Activated CD4-positive, CD25-positive, alpha-beta regulatory T cell (primary cell): Measurements from ENCODE around the gene KANK4.
"Not testable (repeated sequence)": the region's sequence is repeated elsewhere in the genome, so short reads cannot be mapped to it uniquely, and the experiment has no call there.

Experiments
- DNase-seq, 4 experiments: peaks; one replicate each; lab custom pipeline; 2025; lab: John Stamatoyannopoulos, UW

Gene KANK4

DNA sequence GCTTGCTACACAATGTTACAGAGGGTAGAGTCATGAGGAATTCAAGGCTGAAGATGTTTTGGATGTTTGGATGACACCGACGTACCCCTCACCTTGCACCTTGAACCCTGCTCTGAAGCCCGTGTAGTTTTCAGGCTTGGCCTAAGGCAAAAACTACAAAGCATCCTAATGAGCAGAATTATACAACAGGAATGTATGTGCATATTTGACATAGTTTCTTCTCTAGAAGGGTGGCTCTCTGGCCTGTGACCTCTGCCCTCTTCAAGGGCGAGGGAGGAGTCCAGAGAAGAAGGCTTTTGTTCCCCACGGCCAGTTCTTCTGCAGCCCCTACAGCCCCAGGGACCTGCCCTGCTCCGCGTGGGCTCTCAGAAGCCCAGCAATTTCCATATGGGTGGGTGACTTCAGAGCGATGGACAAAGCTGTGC is 81.3 kb downstream of the KANK4 start:
- no peak for DNase-seq

DNA sequence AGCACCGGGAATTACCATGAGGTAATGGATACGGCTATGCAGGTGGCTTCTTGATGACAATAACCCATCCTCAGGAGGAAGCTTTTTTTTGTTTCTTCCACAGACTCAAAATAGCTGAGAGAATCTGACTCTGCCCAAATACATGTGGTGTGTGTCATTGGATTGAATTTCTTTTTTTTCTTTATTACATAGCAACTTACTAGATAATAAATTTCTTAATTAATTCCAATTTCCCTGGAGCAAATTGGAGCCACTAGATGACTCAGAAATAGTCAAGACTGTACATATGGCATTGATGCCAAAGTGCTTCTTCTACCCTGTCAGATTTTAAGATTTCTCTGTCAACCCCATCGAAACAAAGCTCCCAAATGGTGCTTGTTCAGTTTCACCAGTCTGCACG is 81.9 kb downstream of the KANK4 start:
- no peak for DNase-seq

DNA sequence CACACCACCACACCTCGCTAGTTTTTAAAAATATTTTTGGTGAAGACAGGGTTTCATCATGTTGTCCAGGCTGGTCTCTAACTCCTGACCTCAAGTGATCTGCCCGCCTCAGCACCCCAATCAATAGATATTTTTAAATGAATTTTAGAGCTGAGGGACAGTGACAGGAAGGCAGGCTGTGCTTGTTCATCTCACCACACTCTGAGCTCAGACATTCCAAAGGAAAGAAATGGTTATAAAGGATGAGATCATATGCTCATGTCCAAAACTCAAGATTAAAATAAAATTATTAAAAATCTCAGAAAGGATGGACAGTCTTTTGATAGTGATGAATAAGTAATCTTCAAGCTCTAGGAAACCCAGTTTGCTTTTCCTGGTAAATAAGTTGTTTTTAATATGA is 83.7 kb downstream of the KANK4 start:
- no peak for DNase-seq

DNA sequence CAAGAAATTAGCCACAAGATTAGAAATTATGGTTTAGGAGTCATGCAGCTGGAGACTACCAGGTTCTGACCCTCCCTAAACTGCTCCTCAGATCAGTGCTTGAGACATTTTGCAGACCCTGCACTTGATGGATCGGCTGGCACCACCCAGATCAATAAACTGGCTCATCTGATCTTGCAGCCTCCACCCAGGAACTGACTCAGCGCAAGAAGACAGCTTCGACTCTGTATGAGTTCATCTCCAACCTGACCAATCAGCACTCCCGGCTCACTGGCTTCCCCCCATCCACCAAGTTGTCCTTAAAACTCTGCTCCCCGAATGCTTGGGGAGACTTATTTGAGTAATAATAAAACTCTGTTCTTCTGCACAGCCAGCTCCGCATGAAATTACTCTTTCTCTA is 84.5 kb downstream of the KANK4 start:
- no peak for DNase-seq

DNA sequence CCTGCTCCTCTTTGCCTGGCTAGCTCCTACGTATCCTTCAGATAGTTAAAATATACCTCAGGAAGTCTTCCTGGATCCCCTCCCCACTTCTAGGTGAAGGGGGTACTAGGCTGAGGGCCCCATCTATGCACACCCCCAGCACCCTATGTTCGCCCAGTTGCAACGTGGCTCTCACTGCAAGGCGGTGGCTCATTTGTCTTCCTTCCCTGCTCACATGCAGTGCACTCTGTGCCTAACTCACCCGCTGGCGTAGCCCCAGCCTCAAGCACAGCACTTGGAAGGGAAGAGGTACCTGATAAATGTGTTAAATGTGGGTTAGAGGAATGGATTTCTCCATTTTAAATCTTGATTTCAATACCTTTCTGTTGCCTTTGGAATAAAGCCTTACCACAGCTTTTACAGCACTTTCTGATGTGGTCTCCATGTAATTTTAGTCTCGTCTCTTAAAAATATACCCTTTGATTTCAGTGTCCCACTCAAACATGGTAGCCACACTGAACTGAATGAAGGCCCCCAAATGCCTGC is 85.2 kb downstream of the KANK4 start:
- DNase-seq = no peak

DNA sequence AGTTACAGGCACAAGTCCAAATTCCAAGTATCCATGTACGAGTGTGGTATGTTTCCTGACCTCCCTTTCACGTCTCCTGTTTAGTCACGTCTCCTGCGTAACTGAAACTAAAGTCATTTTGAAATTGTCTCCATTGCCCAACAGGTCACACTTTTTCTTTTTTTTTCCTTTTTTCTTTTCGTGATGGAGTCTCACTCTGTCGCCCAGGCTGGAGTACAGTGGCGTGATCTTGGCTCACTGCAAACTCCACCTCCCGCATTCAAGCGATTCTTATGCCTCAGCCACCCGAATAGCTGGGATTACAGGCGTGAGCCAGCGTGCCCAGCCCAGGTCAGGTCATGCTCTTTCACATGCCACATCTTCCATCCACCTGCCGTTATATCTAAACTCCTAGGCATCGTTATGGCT is 86.4 kb downstream of the KANK4 start:
- DNase-seq = no peak

DNA sequence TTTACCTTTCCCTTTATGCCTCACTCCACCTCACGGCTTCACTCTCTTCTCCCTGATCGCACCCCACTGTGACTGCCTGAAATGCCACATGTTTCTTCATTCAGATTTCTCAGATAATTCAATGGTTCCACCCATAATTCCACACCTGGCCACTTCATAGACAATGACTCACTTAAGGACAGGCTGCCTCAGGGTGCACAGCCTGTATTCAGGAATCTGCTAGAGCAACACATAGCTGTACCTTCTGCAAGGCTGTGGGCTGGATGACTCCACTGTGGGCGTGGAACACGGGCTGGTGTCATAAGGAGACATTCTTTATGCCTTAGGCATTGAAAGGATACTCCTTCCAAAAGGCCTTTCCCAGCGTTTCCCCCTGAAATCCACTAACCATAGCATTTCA is 88.5 kb downstream of the KANK4 start:
- no peak for DNase-seq

DNA sequence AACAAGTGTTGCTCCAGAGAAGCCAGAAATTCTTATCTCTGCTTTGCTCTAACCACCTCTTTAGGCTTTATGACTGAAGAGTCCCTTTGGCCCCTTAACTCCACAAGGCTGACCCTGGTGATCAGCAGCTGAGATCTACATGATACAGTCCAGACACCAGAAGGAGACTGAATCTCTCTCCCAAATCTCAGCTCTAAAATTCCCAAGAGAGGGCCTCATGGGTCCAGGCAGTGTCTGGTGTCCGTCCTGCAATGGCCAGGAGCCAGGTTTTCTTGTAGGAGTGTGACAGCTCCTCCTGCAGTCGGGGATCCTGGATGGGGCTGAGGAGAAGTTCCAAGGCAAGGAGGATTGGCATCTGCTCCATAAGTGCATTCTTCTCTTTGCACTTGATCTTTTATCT is 89.3 kb downstream of the KANK4 start:
- no peak for DNase-seq

DNA sequence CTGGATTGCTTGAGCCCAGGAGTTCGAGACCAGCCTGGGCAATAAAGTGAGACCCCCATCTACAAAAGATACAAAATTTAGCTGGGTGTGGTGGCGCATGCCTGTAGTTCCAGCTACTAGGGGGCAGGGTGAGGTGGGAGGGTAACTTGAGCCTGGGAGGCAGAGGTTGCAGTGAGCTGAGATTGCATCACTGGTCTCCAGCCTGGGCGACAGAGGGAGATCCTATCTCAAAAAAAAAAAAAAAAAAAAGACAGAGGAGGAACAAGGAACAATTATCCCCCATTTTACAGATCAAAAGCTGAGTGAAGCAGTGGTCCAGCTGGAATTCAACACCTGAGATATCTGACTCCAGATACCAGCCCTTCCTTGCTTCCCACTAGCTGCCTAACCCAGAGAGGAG is 89.8 kb downstream of the KANK4 start:
- DNase-seq = no peak

DNA sequence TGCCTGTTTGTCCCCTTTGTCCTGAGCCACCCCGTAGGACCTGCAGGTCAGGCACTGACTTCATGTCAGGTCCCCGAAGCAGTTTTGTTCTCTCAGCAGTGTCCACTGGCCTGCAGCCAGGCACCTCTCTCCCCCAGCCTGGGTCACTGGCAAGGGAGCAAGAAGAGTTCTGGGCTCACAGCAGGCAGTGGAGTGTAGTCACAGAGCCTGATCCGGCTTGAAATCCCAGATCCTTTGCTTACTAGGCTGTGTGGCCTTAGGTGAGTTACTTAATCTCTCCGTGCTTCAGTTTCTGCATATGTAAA is 90.4 kb downstream of the KANK4 start:
- DNase-seq = no peak

DNA sequence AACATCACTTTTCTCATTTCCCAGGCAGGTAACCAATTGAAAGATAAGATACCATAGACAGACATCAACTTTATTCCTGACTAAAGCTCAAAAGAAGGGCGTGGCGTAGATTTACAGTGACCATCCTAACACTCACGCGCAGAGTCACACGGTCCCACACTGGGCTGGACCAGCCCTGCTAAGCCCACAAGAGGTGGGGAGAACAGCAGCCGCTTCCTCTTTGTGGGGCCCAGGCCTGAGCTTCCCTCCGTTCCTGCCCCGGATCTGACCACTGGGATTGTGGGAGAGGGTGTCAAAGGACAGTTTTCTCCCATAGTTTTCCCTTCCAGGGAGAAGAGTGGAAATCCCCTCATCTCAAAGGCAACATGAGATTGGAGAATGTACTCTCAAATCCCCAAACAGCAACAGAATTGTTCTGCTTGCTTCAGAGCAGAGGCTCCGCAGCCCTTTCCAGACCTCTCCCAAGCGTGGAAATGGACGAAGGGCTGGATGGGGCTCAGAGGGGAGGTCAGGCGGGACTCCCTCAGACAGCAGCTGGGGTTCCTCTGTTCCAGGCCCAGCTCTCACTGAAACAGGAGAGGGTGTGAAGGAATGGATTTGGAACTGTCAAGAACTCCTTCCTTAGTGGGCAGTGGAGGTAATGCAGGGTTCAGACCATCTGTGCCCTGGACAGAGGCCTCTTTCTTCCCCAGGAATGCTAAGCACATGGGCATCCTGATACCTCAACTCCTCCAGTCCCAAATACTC is 90.9 kb downstream of the KANK4 start:
- no peak for DNase-seq

DNA sequence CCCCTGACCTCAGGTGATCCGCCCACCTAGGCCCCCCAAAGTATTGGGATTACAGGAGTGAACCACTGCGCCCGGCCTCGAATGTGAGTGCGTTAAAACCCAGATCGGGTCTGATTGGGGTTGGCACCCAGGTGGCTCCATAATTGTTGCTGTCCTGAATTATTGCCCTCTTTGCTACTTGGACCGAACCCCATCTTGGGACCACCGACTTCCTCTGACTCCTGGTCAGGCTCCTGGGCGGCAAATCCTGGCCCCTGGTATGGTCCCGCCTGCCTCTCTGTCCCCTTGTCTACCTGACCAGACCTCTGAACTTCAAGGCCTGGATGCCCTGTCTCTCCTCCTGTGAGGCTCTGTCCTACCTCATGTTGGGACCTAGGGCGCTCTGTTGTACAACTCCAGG is 91.7 kb downstream of the KANK4 start:
- no peak for DNase-seq

DNA sequence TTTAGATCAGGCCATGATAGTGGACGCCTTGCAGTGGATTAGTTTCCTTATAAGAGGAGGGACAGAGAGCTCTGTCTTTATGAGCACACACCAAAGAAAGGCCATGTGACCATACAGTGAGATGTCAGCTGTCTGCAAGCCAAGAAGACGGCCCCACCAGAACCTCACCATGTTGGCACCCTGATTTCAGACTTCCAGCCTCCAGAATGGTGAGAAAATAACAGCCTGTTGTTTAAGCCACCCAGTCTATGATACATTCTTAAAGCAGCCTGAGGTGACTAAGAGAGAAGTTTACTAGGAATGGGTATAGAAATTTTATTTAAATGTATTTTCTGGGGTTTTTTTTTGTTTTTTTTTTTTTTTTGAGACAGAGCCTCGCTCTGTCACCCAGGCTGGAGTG is 95.1 kb downstream of the KANK4 start:
- no peak for DNase-seq

DNA sequence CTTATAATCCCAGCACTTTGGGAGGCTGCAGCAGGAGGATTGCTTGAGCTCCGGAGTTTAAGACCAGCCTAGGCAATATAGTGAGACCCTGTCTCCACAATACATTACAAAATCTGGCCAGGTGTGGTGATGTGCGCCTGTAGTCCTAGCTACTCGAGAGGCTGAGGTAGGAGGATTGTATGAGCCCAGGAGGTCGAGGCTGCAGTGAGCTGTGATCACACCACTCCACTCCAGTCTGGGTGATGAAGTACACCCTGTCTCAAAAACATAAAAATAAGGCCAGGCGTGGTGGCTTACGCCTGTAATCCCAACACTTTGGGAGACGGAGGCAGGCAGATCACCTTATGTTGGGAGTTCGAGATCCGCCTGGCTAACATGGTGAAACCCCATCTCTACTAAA is 96.9 kb downstream of the KANK4 start:
- no peak for DNase-seq

DNA sequence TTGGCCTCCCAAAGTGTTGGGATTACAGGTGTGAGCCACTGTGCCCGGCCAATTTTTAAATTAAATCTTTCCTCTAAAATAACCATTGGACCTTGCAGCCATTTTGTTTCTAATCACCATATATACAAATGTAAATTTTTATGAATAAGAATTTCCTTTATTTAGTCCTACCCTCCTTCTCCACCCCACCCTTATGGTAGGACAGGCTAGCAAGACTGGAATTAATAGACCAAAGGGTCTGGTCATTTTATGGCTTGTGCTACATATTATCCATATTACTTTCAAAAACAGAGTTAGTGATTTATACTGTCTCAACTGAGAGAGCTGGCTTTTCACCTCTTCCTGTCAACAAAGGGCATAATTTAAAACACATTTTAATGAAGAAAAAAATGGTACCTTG is 98.1 kb downstream of the KANK4 start:
- DNase-seq = no peak

DNA sequence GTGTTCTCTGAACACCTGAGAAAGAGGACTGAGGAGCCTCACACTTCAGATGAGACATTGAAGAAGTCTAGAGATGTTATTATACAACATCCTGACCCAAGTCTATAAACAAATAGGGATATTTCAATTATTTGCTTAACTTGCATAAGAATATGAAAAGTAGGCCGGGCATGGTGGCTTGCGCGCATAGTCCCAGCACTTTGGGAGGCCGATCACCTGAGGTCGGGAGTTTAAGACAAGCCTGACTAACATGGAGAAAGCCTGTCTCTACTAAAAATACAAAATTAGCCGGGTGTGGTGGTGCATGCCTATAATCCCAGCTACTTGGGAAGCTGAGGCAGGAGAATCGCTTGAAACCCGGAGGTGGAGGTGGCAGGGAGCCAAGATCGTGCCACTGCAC is 98.8 kb downstream of the KANK4 start:
- DNase-seq = not testable (repeated sequence)

DNA sequence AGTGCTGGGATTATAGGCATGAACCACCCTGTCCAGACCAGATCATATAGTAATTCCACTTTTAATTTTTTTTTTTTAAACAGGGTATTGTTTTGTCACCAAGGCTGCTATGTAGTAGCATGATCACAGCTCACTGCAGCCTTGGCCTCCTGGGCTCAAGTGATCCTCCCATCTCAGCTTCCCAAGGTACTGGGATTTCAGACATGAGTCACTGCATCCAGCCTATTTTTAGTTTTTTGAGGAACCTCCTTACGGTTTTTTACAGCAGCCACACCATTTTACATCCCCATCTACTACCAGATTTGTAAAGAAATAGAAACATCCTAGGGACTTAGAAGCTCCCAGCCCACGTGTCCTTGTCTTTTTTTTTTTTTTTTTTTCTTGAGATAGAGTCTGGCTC is 100.6 kb downstream of the KANK4 start:
- no peak for DNase-seq

DNA sequence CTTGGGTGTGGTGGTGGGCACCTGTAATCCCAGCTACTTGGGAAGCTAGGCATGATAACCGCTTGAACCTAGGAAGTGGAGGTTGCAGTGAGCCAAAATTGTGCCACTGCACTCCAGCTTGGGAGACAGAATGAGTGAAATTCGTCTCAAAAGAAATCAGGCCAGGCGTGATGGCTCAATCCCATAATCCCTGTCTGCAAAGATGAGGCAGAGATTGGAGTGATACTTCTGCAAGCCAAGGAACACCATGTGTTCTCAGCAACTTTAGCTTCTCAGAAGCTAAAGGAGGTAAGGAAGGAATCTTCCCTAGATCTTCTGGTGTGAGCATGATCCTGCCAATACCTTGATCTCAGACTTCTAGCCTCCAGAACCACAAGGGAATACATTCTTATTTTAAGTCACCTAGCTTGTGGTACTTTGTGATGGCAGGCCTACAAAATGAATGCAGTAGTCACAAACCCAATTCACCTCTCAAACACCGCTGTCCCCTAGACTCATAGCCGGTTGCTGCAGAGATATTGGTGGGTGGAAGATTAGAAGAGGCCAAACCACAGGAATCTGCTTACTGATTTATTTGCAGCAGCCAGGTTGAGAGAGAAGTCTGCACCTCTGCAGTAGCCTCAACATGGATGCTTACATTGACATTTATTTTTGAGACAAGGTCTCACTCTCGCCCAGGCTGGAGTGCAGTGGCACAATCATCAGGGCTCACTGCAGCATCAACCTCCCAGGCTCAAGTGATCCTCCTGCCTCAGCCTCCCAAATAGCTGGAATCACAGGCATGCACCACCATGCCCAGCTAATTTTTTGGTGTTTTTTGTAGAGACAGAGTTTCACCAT is 105.9 kb downstream of the KANK4 start:
- no peak for DNase-seq

DNA sequence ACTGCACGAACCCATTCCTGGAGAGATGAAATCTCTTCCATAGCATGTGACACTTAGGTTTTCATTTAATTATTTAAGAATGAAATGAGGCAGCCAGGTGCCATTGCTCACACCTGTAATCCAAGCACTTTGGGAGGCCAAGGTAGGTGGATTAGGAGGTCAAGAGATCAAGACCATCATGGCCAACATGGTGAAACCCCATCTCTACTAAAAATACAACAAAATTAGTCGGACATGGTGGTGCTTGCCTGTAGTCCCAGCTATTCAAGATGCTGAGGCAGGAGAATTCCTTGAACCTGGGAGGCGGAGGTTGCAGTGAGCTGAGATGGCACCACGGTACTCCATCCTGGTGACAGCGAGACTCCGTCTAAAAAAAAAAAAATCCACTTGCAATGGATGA is 106.8 kb downstream of the KANK4 start:
- DNase-seq = no peak

DNA sequence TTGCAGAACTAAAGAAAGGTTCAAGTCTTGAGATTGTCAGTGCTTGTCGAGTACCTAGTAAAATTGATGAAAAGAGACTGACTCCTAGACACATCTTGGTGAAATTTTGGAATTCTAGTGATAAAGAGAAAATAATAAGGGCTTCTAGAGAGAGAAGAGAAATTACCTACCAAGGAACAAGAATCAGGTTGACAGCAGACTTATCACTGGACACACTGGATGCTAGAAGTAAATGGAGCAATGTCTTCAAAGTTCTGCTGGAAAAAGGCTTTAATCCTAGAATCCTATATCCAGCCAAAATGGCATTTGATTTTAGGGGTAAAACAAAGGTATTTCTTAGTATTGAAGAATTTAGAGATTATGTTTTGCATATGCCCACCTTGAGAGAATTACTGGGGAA is 108.3 kb downstream of the KANK4 start:
- DNase-seq = no peak

DNA sequence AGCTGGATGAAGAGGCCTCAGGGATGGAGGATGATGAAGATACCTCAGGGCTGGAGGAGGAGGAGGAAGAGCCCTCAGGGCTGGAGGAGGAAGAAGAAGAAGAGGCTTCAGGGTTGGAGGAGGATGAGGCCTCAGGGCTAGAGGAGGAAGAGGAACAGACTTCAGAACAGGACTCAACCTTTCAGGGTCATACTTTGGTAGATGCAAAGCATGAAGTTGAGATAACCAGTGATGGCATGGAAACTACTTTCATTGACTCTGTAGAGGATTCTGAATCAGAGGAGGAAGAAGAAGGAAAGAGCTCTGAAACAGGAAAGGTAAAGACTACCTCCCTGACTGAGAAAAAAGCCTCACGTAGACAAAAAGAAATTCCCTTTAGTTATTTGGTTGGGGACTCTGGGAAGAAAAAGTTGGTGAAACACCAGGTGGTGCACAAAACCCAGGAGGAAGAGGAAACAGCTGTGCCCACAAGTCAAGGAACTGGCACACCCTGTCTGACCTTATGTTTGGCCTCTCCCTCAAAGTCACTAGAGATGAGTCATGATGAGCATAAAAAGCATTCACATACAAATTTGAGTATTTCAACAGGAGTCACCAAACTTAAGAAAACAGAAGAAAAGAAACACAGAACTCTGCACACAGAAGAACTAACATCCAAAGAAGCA is 109.2 kb downstream of the KANK4 start:
- DNase-seq = no peak

DNA sequence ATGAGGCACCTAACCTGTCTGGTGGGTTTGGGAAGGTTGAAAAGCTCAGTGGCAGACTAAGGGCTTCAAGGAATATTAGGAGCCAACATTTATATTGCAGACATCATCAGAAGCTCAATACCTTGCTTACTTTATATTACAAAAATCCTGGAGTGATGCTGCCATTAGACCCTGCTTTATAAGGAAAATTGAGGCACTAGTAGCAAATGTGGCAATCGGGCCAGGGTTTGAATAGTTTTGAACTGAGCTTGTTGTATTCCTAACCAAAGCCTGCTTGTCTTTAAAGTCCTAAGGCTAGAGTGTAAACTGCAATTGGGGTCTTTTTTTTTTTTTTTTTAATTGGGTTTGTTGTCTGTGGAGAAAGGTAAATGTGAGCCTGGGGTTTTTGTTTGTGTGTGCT is 110.3 kb downstream of the KANK4 start:
- DNase-seq = no peak

DNA sequence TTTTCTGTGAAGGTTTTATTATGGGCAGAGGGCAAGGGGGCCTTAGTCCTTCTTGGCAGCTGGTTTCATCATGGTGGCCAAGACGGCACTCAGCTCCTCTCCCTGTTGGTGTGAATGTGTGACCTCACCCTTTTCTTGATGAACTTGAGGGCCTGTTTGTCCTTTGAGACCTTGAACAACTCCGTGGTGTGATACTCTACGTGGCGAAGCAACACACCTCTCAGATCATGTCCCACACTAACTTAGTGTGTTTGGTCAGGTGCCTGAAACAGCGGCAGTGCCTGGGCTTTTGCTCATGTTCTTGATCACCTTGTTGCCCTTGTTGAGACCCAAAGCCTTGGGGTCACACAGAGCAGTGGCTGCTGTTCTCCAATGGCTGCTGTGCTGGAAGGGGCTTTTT is 111.1 kb downstream of the KANK4 start:
- no peak for DNase-seq
